NCI-H226 (cell line): ENCODE data around the gene OR4E1.
"Not testable (repeated sequence)": the region's sequence is repeated elsewhere in the genome, so short reads cannot be mapped to it uniquely, and the experiment has no call there.

Experiments
- DNase-seq: peaks from one replicate; pipeline ENCODE4 v3.0.0-alpha.2; 2015

OR4E1 gene, protein sequence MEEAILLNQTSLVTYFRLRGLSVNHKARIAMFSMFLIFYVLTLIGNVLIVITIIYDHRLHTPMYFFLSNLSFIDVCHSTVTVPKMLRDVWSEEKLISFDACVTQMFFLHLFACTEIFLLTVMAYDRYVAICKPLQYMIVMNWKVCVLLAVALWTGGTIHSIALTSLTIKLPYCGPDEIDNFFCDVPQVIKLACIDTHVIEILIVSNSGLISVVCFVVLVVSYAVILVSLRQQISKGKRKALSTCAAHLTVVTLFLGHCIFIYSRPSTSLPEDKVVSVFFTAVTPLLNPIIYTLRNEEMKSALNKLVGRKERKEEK

GRCh38 chr14:21673718-21674117, at the start of gene OR4E1:
OR4E1 (minus strand) TSS chr14:21673818; CDS start chr14:21670935, 2,883 bp downstream.
- DNase-seq, result no peak

- DNase-seq, result no peak
These were observed 47.9 kb upstream of the OR4E1 start for GRCh38 chr14:21721504-21721903.

GRCh38 chr14:21719841-21720240, 46.2 kb upstream of the OR4E1 start:
- no peak for DNase-seq

- DNase-seq, result no peak
These were observed 40.8 kb upstream of the OR4E1 start for GRCh38 chr14:21714318-21714929.

- no peak for DNase-seq
These were observed 38.4 kb upstream of the OR4E1 start for GRCh38 chr14:21712036-21712435.

DNA sequence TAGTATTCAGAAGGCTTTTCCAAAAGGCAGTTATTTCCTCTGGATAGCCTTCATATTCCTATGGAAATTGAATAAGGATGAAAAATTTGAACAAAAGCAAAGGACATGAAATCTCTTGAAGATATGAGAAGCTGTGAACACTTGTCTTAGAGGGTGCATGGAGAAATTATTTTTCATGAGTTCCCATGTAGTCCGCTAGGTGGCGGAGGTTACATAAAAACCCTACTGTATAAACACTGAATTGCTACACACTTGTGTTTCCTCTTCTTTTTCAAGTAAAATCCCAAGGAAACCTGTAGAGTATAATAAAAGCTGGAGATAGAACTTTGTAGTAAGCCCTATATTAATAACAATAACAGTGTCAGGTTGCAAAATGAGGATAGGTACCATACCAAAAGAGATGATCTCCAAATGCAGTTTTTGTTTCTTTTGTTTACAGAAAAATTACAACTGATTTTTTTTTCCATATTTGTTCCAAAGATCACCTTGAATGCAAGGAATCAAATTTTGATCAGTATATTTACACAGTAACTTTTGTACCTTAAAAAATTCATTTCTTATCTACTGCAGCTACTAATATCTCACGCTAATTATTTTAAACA, 37.8 kb upstream of the OR4E1 start:
- peak; percentile 7 for DNase-seq

DNA sequence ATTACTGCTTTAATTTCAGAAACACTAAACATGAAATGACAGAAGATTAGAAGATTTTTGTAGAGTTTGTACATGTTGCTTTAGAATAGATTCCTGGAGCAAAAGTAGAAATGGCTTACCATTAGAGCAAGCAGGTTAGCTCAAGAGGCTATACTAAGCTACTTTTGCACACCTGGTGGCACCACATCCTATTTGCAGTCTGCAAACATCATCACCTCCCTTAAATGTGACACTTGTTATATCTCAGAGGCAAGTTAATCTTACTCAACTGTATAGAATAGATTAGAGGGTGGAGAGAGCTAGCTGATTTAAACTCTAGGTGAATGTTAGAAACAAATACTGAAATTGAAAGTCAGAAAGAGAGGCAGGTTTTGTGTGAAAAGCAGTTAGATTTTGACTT, 30.7 kb upstream of the OR4E1 start:
- DNase-seq, result no peak

GRCh38 chr14:21703357-21704326, 30.0 kb upstream of the OR4E1 start:
- DNase-seq, result no peak

DNA sequence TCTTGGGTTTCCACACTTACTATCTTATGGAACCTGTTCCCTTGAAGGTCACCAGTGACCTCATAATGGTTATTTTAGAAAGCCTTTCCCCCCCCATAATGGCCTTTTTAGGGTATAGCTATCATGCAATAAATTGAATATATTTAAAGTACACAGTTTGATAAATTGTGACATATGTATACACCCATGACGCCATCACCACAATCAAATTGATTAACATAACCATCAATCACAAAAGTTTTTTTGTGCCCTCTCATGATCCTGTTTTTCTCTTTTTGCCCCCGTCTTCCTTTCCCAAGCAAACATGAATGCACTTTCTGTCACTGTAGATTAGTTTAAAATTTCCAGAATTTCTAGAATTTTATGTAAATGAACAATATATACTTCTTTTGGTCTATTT, 28.7 kb upstream of the OR4E1 start:
- no peak for DNase-seq

DNA sequence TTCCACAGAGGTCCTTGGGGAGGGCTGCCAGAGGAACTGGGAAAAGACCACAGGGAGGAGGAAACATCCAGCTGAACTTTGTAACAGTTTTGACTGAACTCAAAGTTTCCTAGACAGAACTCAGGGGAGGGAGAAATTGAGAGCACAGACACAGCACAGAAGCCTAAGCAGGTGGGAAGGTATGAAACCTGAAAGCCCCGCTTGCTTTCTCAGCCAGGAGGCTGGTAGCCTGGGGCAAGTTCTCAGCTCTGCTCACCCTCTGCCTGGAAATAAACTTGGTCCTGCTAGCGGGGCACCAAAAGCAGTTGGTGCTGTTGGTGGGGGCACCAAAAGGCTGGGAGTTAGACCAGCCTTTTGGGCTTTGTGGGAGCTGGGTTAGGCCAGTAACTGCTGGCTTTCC, 25.9 kb upstream of the OR4E1 start:
- DNase-seq, result no peak

DNA sequence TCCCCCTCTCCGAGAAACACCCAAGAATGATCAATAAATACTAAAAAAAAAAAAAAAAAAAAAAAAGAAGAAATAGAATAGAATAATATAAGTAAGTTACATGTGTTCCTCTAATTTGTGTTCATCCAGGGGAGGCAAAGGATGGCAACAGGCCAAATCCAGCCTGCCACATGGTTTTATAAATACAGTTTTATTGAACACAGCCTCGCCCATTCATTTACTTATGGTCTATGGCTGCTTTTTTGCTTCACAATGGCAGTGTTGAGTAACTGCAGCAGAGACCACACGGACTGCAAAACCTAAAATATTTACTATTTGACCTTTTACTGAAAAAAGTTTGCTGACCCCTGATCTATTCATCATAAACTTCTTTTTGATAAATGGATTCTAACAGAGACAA, 24.9 kb upstream of the OR4E1 start:
- DNase-seq, result not testable (repeated sequence)

DNA sequence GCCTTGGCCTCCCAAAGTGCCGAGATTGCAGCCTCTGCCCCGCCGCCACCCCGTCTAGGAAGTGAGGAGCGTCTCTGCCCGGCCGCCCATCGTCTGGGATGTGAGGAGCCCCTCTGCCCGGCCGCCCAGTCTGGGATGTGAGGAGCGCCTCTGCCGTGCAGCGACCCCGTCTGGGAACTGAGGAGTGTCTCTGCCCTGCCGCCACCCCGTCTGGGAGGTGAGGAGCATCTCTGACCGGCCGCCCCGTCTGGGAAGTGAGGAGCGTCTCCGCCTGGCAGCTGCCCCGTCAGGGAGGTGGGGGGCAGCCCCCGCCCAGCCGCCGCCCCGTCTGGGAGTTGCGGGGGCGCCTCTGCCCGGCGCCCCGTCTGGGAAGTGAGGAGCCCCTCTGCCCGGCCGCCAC, 24.0 kb upstream of the OR4E1 start:
- DNase-seq, result not testable (repeated sequence)

GRCh38 chr14:21694425-21694824, 20.8 kb upstream of the OR4E1 start:
- no peak for DNase-seq

GRCh38 chr14:21686468-21686867, 12.8 kb upstream of the OR4E1 start:
- DNase-seq, result no peak

DNA sequence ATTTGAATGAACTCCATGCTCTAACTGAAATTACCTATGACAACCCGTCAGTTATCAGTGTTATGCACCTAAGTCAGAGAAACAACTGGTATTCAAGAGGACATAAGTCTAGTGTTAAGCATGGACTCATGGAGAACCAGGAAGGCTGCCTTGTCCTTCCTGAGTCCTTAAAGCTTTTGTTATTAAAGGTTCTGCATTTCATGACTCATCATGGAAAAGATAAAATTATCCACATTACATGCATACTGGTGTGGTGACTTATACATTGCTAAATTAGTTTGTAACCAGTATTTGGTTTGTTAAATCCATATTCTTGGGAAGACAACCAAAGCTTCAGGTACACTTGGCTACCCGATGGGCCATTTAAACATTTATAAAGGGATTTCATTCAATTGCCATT, 6.5 kb upstream of the OR4E1 start:
- peak; percentile 77 for DNase-seq

DNA sequence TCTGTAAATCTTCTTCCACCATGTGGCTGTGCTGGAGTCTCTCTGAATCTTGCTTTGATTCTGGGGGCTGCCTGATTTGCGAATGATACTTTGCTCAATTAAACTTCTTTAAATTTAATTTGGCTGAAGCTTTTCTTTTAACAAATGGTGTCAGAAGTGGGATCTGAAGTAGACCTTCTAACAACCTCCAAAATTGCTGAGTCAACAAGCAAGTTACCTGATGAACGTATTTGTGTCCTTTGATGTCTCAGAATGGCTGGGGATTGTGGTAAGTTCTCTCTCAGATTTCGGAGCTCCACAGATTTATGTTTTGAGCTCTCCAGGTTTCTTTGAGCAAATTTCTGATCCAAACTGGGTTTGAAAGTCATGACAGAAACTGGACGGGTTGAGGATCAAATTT, 1.9 kb upstream of the OR4E1 start:
- no peak for DNase-seq

DNA sequence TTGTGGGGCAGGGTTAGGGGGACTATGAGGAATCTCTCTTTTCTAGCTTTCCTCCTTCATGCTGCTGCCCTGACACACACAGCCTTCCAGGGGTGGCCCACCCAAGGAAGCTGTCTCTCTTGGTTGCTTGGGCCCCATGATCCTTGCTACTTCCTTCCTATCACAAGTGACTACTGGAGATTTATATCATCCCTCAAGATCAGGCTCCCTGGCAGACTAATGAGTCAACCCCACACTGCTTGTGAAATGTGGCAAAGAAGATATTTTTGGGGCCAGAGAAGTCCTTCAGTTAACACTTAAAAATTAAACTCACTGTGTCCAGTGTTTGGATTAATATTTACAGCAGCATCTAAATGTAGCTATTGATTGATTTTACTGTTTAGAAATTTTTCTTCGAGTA, 1.5 kb downstream of the OR4E1 start:
- DNase-seq, result peak; percentile 21

DNA sequence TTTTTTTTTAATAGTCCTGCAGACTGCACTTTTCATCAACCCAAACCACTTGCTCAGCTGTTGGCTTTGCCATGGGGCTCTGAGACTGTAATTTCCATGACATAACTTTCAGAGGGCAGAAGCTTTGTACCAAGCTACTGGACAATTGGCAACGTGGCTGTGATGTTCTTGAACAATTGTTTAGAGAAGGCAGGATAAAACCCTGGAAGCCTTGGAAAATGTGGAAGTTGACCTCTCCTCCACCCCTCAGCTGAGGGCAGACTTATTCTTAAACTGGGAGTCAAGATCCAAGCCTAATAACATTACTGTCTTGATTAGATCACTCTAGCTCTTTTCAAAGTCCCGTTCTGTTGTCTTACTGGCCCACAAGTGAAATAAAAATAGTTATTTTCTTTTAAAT, 2.2 kb downstream of the OR4E1 start:
- DNase-seq, result no peak

DNA sequence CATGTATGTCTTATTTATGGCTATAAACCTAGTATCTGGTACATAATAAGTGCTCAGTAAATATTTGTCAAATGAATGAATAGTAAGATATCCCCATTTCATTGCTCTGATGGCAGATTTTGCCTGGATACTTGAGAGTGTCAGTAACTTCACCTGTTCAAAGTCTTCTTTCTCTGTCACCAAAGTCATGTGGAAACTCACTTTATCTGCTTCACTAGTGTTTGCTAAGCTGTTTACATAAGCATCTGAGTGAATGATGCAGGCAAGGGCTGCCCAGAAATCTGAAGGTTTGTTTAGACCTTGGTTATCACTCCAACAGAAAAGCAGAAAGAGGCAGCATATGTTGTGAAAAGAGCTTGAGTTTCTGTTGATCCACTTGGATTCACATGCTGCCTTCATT, 4.3 kb downstream of the OR4E1 start:
- no peak for DNase-seq

DNA sequence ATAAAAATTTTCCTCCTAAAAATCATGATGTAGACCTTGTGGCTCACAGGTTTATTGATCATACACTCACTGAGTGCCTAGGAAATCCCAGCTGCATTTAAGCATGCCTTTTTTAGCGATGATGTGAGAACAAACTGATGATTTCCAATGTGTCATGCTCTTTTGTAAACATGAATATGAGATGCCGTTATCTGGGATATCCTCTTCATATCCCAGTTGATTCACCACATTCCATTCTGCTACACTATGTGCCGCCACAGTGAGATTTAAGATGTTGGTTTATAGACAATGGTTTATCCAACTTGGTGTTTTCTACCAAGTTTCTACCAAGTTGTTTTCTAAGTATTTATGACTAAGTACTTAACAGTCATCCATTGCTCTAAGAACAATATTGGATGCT, 5.2 kb downstream of the OR4E1 start:
- DNase-seq, result peak; percentile 80

DNA sequence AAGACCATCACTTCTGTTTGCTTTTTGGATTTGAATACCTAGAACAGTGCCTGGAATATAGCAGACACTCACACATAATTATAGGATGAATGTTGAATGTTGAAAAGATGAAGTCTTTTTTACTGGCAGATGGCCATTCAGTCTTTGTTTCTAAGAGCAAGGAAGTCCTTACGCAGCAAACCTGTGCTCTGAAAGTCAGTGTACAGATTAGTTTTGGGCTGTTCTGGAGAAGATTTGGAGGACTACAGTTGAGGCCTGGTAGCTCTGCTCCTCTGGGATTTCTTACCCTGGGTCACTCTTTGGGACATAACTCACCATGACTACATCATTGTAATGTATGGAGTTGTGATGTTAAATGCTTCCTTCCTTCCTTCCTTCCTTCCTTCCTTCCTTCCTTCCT, 16.6 kb downstream of the OR4E1 start:
- DNase-seq, result no peak

DNA sequence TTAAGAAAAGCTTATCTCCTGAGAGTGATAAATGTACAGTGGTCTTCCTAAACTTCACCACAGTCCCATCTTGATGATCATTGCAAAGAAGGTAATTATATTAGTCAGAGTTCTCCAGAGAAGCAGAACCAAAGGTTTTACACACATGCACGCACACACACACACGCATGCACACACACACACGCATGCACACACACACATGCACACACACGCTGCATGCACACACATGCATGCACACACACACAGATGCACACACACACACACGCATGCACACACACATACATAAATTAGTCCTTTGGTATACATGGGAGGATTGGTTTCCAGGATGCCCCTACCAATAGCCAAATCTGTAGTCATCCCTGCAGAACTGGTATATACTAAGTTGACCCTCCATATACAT, 19.4 kb downstream of the OR4E1 start:
- no peak for DNase-seq

- no peak for DNase-seq
These were observed 20.2 kb downstream of the OR4E1 start, which contains the start of gene OR4E2 for GRCh38 chr14:21653331-21653885. OR4E2 (plus strand) TSS chr14:21653835; CDS start chr14:21665083, 11,248 bp downstream.
